ENCODE measurements around the gene PRDM5. TPM values are rescaled to one million over a fixed set of nuclear protein-coding genes. Genes with fewer than 3 reads are reported as not detected.

The PRDM5 gene
- total RNA-seq, 1 experiment from 2014 or later = 5.1 TPM

DNA sequence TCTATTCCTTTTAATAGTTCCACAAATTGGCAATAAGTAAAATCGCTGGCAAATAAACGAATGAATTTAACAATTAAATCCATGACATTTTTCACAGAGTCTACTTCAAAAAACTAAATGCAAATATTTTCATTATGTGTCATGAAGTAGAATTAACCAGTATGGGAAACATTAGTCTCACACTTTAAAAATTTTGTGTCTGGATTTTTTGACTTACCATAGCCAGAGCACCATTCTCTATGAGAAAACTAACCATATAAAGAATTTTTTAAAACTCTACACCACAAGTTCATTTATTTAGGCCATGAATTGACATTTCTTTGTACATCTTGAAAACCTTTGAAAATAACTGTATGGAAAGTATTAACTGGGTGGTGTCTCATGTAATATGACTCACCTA, 41.2 kb downstream of the PRDM5 start:
- Histone ChIP-seq H3K4me3 (replicated peaks in 1 of 2; ENCODE audit: low read depth in 1 of 2, low read length in 2 of 2) (no peak overlapping the region), H3K4me2 (ENCODE audit: low read length) (no peak overlapping the region), H3K9me3 (ENCODE audit: control insufficient read depth in 1 of 2, insufficient read depth in 1 of 2, low read depth in 1 of 2, low read length in 2 of 2) (no peaks in the 10 kb centered on the region), H2AFZ (ENCODE audit: low read depth, low read length, poor library complexity, severe bottlenecking) (no peak overlapping the region), H3K4me1 (ENCODE audit: control insufficient read depth in 1 of 2, insufficient read depth in 2 of 2, low read length in 2 of 2) (no peaks in the 10 kb centered on the region), H3K9me2 (ENCODE audit: insufficient read depth) (no peaks in the 10 kb centered on the region), H3K79me2 (ENCODE audit: insufficient read depth, low read length) (no peaks in the 10 kb centered on the region), H4K20me1 (ENCODE audit: insufficient read depth) (no peaks in the 10 kb centered on the region), H3K36me3 (ENCODE audit: control insufficient read depth in 1 of 2, insufficient read depth in 2 of 2, low read length in 2 of 2) (no peaks in the 10 kb centered on the region), H3K9ac (ENCODE audit: low read length) (no peak overlapping the region), H3K27ac (ENCODE audit: low read depth, low read length) (no peak overlapping the region), H3K27me3 (ENCODE audit: insufficient read depth, low read length) (no peaks in the 10 kb centered on the region)
- CTCF ChIA-PET = no interaction called here
- POLR2A ChIA-PET = no interaction called here
- ATAC-seq (no peak), DNase-seq (ENCODE audit: low read depth, low spot score) (no peak)
- BruUV-seq (replicated peaks) = no TSS peak
- RAD21 ChIA-PET (ENCODE audit: low non-redundant PET in 1 of 2, low total read pairs in 2 of 2, uncharacterized antibody in 2 of 2, unreplicated experiment in 2 of 2) = no interaction called here
- intact Hi-C loops (cut with micrococcal nuclease) = no loop called here
- TF ChIP-seq EZH2 (IDR thresholded peaks at IDR 0.05) = no peak
- no peak for TF ChIP-seq TCF7L2 (IDR thresholded peaks at IDR 0.05; ENCODE audit: borderline replicate concordance, extremely low read depth, insufficient read depth, insufficient read length)
- TF ChIP-seq, protein P1, sequence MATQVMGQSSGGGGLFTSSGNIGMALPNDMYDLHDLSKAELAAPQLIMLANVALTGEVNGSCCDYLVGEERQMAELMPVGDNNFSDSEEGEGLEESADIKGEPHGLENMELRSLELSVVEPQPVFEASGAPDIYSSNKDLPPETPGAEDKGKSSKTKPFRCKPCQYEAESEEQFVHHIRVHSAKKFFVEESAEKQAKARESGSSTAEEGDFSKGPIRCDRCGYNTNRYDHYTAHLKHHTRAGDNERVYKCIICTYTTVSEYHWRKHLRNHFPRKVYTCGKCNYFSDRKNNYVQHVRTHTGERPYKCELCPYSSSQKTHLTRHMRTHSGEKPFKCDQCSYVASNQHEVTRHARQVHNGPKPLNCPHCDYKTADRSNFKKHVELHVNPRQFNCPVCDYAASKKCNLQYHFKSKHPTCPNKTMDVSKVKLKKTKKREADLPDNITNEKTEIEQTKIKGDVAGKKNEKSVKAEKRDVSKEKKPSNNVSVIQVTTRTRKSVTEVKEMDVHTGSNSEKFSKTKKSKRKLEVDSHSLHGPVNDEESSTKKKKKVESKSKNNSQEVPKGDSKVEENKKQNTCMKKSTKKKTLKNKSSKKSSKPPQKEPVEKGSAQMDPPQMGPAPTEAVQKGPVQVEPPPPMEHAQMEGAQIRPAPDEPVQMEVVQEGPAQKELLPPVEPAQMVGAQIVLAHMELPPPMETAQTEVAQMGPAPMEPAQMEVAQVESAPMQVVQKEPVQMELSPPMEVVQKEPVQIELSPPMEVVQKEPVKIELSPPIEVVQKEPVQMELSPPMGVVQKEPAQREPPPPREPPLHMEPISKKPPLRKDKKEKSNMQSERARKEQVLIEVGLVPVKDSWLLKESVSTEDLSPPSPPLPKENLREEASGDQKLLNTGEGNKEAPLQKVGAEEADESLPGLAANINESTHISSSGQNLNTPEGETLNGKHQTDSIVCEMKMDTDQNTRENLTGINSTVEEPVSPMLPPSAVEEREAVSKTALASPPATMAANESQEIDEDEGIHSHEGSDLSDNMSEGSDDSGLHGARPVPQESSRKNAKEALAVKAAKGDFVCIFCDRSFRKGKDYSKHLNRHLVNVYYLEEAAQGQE (IDR thresholded peaks at IDR 0.05; ENCODE audit: low read depth) = no peak
- TF ChIP-seq, protein P2, sequence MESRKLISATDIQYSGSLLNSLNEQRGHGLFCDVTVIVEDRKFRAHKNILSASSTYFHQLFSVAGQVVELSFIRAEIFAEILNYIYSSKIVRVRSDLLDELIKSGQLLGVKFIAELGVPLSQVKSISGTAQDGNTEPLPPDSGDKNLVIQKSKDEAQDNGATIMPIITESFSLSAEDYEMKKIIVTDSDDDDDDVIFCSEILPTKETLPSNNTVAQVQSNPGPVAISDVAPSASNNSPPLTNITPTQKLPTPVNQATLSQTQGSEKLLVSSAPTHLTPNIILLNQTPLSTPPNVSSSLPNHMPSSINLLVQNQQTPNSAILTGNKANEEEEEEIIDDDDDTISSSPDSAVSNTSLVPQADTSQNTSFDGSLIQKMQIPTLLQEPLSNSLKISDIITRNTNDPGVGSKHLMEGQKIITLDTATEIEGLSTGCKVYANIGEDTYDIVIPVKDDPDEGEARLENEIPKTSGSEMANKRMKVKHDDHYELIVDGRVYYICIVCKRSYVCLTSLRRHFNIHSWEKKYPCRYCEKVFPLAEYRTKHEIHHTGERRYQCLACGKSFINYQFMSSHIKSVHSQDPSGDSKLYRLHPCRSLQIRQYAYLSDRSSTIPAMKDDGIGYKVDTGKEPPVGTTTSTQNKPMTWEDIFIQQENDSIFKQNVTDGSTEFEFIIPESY (IDR thresholded peaks at IDR 0.05; ENCODE audit: extremely low read depth, insufficient replicate concordance, low read length) = no peak
- TF ChIP-seq SRF (IDR thresholded peaks at IDR 0.05; ENCODE audit: low read depth) = no peak
- no peak for TF ChIP-seq ZNF274 (IDR thresholded peaks at IDR 0.05; ENCODE audit: low read depth, low read length)
- no peak for TF ChIP-seq CEBPB (IDR thresholded peaks at IDR 0.05; ENCODE audit: low read depth)
- no peak for TF ChIP-seq RAD21 (IDR thresholded peaks at IDR 0.05; ENCODE audit: low read depth)
- TF ChIP-seq SP1 (IDR thresholded peaks at IDR 0.05; ENCODE audit: low read depth) = no peak
- no peak for TF ChIP-seq CBX3 (IDR thresholded peaks at IDR 0.05; ENCODE audit: low read depth)
